GM19328 (cell line): ENCODE data around the gene MSRB1.

ENCODE experiments used
- ATAC-seq: cut with Tn5 transposase; IDR thresholded peaks from one replicate; pipeline ENCODE4 v1.9.1; 2021; ENCODE audit warnings: mild to moderate bottlenecking, moderate library complexity; ENCODE audit not compliant: unreplicated experiment

The MSRB1 gene

GRCh38 chr16:1942810-1943726, at the start of gene MSRB1:
TSS of gene MSRB1 (minus strand) at chr16:1943199. CDS start at chr16:1943156, 43 bp downstream.
- ATAC-seq: peak; percentile 87

- ATAC-seq: no peak
Observed at GRCh38 chr16:1991948-1992703, 49.1 kb upstream of the MSRB1 start.

GRCh38 chr16:1991588-1991947, 48.6 kb upstream of the MSRB1 start:
- ATAC-seq: no peak

- ATAC-seq: no peak
Observed at GRCh38 chr16:1991135-1991551, 48.1 kb upstream of the MSRB1 start.

GRCh38 chr16:1990351-1991134, 47.5 kb upstream of the MSRB1 start:
- ATAC-seq: no peak

GRCh38 chr16:1990101-1990350, 47.0 kb upstream of the MSRB1 start:
- ATAC-seq: no peak

GRCh38 chr16:1989209-1990100, 46.5 kb upstream of the MSRB1 start, which contains the start of gene SYNGR3:
TSS of gene SYNGR3 (plus strand) at chr16:1989970. CDS start at chr16:1990103, 133 bp downstream.
- no peak for ATAC-seq

GRCh38 chr16:1987198-1987597, 44.2 kb upstream of the MSRB1 start:
- ATAC-seq: no peak

GRCh38 chr16:1985466-1986150, 42.6 kb upstream of the MSRB1 start:
- no peak for ATAC-seq

- ATAC-seq: peak; percentile 5
Observed at GRCh38 chr16:1984347-1985225, 41.6 kb upstream of the MSRB1 start.

- ATAC-seq: peak; percentile 88
Observed at GRCh38 chr16:1983544-1984346, 40.7 kb upstream of the MSRB1 start, which contains the start of gene GFER. TSS of gene GFER (plus strand) at chr16:1984193. CDS start at chr16:1984219, 26 bp downstream.

- no peak for ATAC-seq
Observed at GRCh38 chr16:1982991-1983543, 40.1 kb upstream of the MSRB1 start.

GRCh38 chr16:1982013-1982433, 39.0 kb upstream of the MSRB1 start:
- ATAC-seq: no peak

GRCh38 chr16:1981398-1981836, 38.4 kb upstream of the MSRB1 start, which contains the start of gene NOXO1:
TSS of gene NOXO1 (minus strand) at chr16:1981469. CDS start at chr16:1981179, 290 bp downstream.
- ATAC-seq: no peak

GRCh38 chr16:1980770-1981087, 37.7 kb upstream of the MSRB1 start:
- no peak for ATAC-seq

- ATAC-seq: no peak
Observed at GRCh38 chr16:1980030-1980769, 37.2 kb upstream of the MSRB1 start.
